Ramos (cell line): ENCODE measurements around the gene MME.

ENCODE experiments used
- in situ Hi-C: fragments of 300-500 bp; cut with MboI; formaldehyde crosslinking; loops from one replicate; pipeline ENCODE4 v1.14.3; 2022; ENCODE audit warnings: low sequenced_read_pairs; ENCODE audit not compliant: unreplicated experiment

Gene MME

GRCh38 chr3:155079746-155080487 is at the start of gene MME:
Gene MME (plus strand): TSS chr3:155080319. CDS start chr3:155084168, 3,849 bp downstream.
- in situ Hi-C loops, result loop anchor here (25.0 kb wide), 1 partner anchor 782 kb away; the partner anchor contains the start of genes GMPS and SLC33A1

GRCh38 chr3:155031186-155031585 is 48.9 kb upstream of the MME start:
- in situ Hi-C loops, result no loop called here

- in situ Hi-C loops, result no loop called here
Measured at GRCh38 chr3:155032918-155033317, 47.2 kb upstream of the MME start.

GRCh38 chr3:155034786-155035185 is 45.3 kb upstream of the MME start:
- in situ Hi-C loops, result no loop called here

- in situ Hi-C loops, result no loop called here
Measured at GRCh38 chr3:155035553-155035952, 44.6 kb upstream of the MME start.

DNA sequence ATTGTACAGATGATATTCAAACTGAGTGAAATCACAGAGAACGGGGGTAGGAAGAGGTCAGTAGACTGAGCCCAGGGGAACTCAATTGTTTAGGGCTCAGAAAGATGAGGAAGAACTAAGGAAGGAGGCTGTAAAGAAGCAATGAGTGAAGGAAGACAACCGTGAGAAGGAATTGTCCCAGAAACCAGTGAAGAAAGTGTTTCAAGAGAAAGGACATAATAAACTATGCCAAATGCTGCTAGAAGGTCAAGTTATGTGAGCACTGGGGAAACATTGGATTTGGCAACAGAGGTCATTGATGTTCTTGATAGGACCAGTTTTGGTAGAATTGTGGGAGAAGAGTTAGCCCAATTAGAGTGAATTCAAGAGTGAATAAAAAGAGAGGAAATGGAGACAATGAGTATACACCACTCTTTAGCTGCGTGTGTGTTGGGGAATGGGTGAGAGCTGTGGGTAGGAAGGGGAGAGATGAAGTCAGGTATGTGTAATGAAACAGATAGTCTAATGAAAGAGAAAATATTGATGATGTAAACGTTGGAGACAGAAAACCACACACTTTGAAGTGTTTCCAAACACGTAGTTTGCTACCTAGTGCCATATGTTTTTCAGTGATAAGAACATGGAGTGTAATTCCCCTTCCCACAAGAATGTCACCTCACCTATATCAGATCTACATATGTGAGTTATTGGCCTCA is 42.5 kb upstream of the MME start:
- in situ Hi-C loops, result no loop called here

DNA sequence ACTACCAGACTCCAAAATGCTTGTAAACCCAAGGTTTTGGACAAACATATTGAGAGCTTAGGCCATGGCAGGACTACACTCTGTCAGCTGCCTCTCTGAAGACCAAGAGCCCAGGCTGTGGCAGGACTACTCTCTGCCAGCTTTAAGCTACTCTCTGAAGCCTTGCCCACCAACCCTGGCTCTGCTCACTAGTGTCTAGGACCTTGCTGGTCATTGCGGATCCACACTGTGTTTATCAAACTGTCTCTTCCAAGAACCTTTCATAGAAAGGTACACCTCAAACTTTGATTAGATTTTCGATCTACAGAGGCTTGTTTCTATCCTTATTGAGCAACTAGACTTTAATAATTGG is 41.9 kb upstream of the MME start:
- in situ Hi-C loops, result no loop called here

DNA sequence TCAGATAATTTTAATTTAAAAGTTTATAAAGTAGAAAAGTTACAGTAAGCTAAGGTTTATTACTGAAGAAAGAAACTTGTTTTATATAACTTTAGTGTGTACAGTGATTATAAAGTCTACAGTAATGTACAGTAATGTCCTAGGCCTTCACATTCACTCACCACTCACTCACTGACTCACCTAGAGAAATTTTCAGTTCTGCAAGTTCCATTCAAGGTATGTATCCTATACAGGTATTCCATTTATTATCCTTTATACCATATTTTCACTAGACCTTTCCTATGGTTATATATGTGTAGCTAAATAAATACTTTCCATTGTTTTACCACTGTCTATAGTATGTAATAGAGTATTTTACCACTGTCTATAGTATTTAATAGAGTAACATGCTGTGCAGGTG is 33.2 kb upstream of the MME start:
- in situ Hi-C loops, result no loop called here

DNA sequence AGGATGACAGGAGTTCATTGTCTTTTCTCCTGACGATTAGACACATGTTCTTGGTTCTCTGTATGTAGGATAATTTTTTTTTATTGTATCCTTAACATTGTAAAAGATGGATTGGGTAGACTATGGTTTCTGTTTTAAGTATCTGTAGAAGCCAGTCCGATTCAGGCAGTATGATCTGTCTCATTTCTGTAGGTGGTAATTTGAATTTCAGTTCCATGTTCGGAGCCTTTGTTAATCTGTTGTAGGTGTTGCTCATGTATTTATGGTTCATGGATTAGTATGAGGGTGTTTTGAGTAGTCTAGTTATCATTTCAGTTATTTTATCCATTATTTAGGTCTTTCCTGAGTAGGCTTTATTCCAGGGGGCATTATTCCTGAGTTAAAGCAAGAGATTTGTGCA is 32.4 kb upstream of the MME start:
- in situ Hi-C loops, result no loop called here

DNA sequence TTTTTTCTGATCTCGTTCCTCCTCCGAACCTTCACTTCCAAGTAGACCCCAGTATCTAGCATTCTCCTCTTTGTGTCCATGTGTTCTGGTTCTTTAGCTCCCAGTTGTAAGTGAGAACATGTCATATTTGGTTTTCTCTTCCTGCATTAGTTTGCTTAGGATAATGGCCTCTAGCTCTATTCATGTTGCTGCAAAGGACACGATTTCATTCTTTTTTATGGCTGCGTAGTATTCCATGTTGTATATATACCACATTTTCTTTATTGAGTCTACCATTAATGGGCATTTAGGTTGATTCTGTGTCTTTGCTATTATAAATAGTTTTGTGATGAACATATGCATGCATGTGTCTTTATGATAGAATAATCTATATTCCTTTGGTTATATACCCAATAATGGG is 30.2 kb upstream of the MME start:
- in situ Hi-C loops, result no loop called here

GRCh38 chr3:155052470-155052869 is 27.6 kb upstream of the MME start:
- in situ Hi-C loops, result no loop called here

- in situ Hi-C loops, result no loop called here
Measured at GRCh38 chr3:155053756-155054155, 26.4 kb upstream of the MME start.

DNA sequence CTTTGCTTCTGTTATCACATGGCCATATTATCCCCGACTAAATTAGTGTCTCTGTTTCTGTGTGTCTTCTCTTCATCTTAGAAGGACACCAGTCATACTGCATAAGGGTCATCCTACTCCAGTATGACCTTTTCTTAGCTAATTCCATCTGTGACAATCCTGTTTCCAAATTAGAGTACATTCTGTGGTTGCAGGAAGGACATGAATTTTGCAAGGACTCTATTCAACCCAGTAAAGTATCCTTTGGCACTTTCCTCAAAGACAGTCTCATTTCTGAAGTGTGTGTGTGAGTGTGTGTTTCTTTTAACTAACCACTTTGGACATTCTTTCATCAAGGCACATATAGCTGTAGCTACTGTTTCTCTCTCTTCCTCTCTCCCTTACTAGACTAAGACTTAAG is 15.2 kb upstream of the MME start:
- in situ Hi-C loops, result no loop called here

- in situ Hi-C loops, result no loop called here
Measured at GRCh38 chr3:155065537-155065936, 14.6 kb upstream of the MME start.

DNA sequence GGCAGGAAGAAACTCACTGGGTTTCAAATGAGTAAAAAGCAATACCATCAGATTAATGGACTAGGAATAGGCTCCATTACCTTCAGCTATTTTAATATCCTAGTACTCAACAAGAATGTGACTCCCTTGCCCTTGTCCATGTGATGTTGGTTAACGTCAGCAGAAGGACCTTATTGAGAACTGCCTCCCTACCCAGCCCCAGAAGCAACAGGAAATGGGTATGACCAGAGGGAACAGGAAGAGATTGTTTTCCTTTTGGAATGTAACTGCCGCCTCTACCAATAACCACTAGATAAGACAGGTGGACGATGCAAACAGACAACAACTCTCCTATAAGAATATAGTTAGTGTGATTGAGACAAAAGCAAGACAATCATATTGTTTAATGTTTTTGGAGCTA is 10.4 kb upstream of the MME start:
- in situ Hi-C loops, result no loop called here

DNA sequence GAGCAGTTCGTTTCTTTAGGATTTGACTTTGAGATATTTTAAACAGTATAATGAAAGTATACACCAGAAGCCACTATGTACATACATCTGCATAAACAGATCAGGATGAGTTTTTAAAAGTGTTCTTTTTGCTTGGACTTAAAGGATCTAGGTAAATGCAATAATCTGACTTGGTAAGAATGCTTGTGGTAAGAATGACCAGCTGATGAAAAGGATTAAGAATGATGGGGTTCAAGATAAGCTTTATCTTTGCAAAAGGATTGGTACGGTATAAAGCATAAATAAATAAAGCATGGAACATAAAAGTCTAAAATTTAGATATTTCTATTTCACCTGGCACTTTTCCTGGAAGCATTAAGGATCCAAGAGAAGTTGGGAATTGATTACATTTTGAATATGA is 9.8 kb upstream of the MME start:
- in situ Hi-C loops, result no loop called here

GRCh38 chr3:155070932-155071387 is 9.2 kb upstream of the MME start:
- in situ Hi-C loops, result no loop called here

- in situ Hi-C loops, result loop anchor here (25.0 kb wide), 1 partner anchor 787 kb away; the partner anchor contains the start of genes GMPS and SLC33A1
Measured at GRCh38 chr3:155075200-155075599, 4.9 kb upstream of the MME start.

- in situ Hi-C loops, result loop anchor here (25.0 kb wide), 1 partner anchor 785 kb away; the partner anchor contains the start of genes GMPS and SLC33A1
Measured at GRCh38 chr3:155076888-155077287, 3.2 kb upstream of the MME start.

- in situ Hi-C loops, result loop anchor here (25.0 kb wide), 1 partner anchor 783 kb away; the partner anchor contains the start of genes GMPS and SLC33A1
Measured at GRCh38 chr3:155078711-155079467, 1.2 kb upstream of the MME start.

DNA sequence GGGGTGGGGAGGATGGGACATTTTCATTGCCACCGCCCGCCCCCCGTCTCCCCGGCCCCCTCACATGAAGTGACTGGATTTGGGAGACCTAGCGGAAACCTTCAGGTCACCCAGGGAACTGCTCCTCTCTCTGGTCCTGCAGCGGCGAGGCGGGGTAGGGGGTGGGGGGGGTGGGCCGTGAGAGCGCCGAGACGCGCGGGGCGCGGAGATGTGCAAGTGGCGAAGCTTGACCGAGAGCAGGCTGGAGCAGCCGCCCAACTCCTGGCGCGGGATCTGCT is 712 bp upstream of the MME start:
- in situ Hi-C loops, result loop anchor here (25.0 kb wide), 1 partner anchor 783 kb away; the partner anchor contains the start of genes GMPS and SLC33A1
